ENCODE results near the gene SPATA9.

GRCh38 chr5:95707055-95707454 lies 24.3 kb upstream of the SPATA9 start:
- TF ChIP-seq POLR2AphosphoS5 (IDR thresholded peaks at IDR 0.05; ENCODE audit: borderline replicate concordance, low read depth, low read length) (no peak), EZH2 (IDR thresholded peaks at IDR 0.05) (no peak), FOXP2 (optimal IDR thresholded peaks at IDR 0.05; ENCODE audit: control extremely low read depth, extremely low read length, insufficient read depth) (no peak)

Data from SK-N-MC (cell line).